Body of pancreas (tissue), 4 donors: ENCODE results near the gene PPP1R9B. TPM values are rescaled to one million over a fixed set of nuclear protein-coding genes. Genes with fewer than 3 reads are reported as not detected.

Experiments used
- ATAC-seq: fragments of 150-250 bp; one replicate; pipeline ENCODE4 v1.9.1; 2016
- DNase-seq, 4 donors: peaks; one replicate each; pipeline ENCODE4 v3.0.0-alpha.2; 2019
- H3K27ac ChIP-seq, 4 donors: fragments of 200-600 bp; sonication (generic); 1 replicate in 3 of 4; 2 replicates in 1 of 4; pipeline versions ENCODE4 v1.5.1 to v1.6.1; 2016 to 2019; ENCODE audit warnings: mild to moderate bottlenecking in 1 of 4, mixed read lengths in 1 of 4, moderate library complexity in 1 of 4
- H3K27me3 ChIP-seq, 2 donors: fragments of 200-600 bp; sonication (generic); one replicate each; pipeline ENCODE4 v1.6.0; 2016; ENCODE audit warnings: mild to moderate bottlenecking in 1 of 2
- H3K36me3 ChIP-seq, 2 donors: fragments of 200-600 bp; sonication (generic); replicated peaks in 1 of 2; 2 replicates each; pipeline ENCODE4 v1.5.1; 2016; ENCODE audit warnings: low read depth in 2 of 2; ENCODE audit not compliant: insufficient read depth in 1 of 2
- H3K4me1 ChIP-seq: fragments of 200-600 bp; sonication (generic); one replicate; pipeline ENCODE4 v1.6.0; 2016
- H3K4me3 ChIP-seq, 2 donors: fragments of 200-600 bp; sonication (generic); 1 replicate in 1 of 2; 2 replicates in 1 of 2; pipeline ENCODE4 v1.5.1; 2016 to 2019
- H3K9me3 ChIP-seq, 3 donors: fragments of 200-600 bp; sonication (generic); 1 replicate in 2 of 3; 2 replicates in 1 of 3; pipeline ENCODE4 v1.5.1; 2016
- POLR2A ChIP-seq, 3 donors: fragments of 450-650 bp; IDR thresholded peaks; one replicate each; pipeline ENCODE4 v1.6.1; 2016; ENCODE audit warnings: antibody characterized with exemption in 3 of 3, mild to moderate bottlenecking in 2 of 3
- WGBS, 2 donors: methylation state at CpG; one replicate each; pipeline ENCODE4 v1.1.5; 2017; 5-methylcytosine and 5-hydroxymethylcytosine counted together
- intact Hi-C: fragments of 100-400 bp; cut with DNase I; formaldehyde crosslinking; loops from one replicate; pipeline ENCODE4 v1.15.1; 2023
- total RNA-seq, 2 donors: library from RNA; depleted of rRNA; stranded (reverse); fragments of >200 nt; gene quantifications; one replicate each; pipeline ENCODE4 v1.1.0, GENCODE V29; 2016
- TF ChIP-seq, protein P1 (sequence below), 7 experiments: fragments of 450-650 bp in 4 of 7; fragments of 200-600 bp in 3 of 7; sonication (generic) in 3 of 7; IDR thresholded peaks; one replicate each; pipeline ENCODE4 v1.5.1; 2016 to 2019; ENCODE audit warnings: antibody characterized with exemption in 7 of 7

The PPP1R9B gene
- total RNA-seq, 2 donors from 2014 or later: 20.0 to 31.0 TPM

DNA sequence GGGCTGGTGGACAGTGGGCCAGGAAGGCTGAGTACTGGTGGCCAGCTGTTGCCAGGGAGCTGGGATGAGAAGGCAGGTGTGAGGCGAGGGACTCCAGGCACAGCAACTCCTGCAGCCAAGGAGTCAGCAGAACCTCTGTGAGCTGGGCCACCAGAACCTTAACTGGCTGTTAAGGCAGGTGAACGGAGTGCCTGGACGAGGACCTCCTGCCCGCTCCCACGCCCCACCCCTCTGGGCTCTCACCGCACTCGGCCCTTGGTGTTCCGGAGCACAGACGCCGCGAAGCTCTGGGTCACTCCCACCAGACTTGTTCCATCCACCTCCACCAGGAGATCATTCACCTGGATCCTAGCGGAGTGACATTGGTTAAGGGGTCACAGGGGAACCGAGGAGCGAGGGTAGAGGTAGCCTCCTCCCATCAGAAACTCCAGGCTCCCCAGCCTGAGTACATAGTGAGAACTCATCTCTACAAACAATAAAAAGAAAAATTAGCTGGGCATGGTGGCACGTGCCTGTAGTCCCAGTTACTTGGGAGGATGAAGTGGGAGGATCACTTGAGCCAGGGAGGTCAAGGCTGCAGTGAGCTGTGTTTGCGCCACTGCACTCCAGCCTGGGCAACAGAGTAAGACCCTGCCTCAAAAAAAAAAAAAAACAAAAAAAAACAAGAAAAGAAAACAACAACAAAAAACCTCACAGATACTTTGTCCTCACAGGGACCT lies 9.3 kb downstream of the PPP1R9B start:
- Histone ChIP-seq H3K4me1 (peaks cover 4% of the 10 kb centered on the region), H3K9me3 (no peaks in the 10 kb centered on the region), H3K36me3 (peaks cover 15 to 26% of the 10 kb centered on the region in 2 donors), H3K27ac (no peak overlapping the region), H3K27me3 (no peaks in the 10 kb centered on the region), H3K4me3 (no peak overlapping the region)
- DNase-seq (no peak), ATAC-seq (no peak)
- intact Hi-C loops: no loop called here
- 90% methylated on average over 8 to 16 of the region's 16 CpGs for WGBS, 2 donors
- no peak for TF ChIP-seq POLR2A (IDR thresholded peaks at IDR 0.05)
- TF ChIP-seq, protein P1, sequence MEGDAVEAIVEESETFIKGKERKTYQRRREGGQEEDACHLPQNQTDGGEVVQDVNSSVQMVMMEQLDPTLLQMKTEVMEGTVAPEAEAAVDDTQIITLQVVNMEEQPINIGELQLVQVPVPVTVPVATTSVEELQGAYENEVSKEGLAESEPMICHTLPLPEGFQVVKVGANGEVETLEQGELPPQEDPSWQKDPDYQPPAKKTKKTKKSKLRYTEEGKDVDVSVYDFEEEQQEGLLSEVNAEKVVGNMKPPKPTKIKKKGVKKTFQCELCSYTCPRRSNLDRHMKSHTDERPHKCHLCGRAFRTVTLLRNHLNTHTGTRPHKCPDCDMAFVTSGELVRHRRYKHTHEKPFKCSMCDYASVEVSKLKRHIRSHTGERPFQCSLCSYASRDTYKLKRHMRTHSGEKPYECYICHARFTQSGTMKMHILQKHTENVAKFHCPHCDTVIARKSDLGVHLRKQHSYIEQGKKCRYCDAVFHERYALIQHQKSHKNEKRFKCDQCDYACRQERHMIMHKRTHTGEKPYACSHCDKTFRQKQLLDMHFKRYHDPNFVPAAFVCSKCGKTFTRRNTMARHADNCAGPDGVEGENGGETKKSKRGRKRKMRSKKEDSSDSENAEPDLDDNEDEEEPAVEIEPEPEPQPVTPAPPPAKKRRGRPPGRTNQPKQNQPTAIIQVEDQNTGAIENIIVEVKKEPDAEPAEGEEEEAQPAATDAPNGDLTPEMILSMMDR (IDR thresholded peaks at IDR 0.05): no peak

DNA sequence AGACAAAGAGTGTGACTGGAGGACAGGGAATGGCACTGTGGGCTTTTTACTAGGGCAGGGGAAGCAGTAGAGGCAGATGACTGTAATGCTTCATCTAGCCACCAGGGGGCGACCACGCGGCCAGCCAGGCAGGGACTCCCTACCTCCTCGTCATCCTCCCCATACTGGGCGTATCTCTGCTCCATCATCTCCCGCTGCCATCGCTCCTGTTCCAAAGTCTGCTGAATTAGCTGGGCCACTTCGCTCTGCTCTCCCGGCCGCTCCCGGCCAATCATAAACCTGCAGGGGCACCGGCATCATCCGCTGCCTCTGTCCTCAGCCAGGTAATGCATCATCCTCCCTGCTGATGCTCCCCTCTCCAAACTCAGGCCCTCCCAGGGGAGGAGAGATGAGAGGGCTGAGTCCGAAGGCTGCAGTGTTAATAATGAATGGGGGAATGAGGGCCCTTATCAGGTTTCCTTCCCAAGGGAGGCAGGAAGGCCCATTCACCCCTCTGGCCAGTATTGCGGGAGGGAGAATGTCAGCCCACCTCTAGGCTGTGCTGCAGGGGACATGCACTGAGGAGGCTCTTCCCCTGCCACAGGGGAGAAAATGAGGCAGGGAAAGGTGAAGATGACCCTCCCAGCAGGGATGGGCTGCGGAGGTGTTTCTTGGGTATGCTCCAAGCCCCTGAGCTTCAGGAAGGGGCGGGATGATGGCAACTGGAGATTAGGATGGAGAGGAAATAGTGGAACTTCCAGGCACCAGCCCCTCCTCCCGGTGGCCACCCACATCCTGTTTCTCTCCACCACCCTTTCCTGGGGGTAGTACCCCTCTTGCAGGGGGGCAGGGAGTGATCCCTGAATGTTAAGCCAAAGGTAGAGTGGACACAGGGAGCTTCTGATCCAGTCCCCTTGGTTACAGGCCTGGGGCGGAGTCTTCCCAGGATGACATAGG lies 10.3 kb downstream of the PPP1R9B start:
- DNase-seq (peak; percentile 76 to 79 (median 78)), ATAC-seq (peak; percentile 81)
- H3K4me1 ChIP-seq: no peaks in the 10 kb centered on the region
- peaks cover 15 to 31% of the 10 kb centered on the region in 2 donors for H3K36me3 ChIP-seq
- intact Hi-C loops: no loop called here
- 36 to 73% methylated on average over 15 to 19 of the region's 19 CpGs for WGBS, 2 donors
- no peak overlapping the region for H3K27ac ChIP-seq
- H3K27me3 ChIP-seq: no peaks in the 10 kb centered on the region
- no peaks in the 10 kb centered on the region for H3K9me3 ChIP-seq
- H3K4me3 ChIP-seq: no peak overlapping the region
- TF ChIP-seq, protein P1 (IDR thresholded peaks at IDR 0.05): peak; percentile 80 to 96 (median 90)
- TF ChIP-seq POLR2A (IDR thresholded peaks at IDR 0.05): peak in 1 of 3 donors; percentile 7

DNA sequence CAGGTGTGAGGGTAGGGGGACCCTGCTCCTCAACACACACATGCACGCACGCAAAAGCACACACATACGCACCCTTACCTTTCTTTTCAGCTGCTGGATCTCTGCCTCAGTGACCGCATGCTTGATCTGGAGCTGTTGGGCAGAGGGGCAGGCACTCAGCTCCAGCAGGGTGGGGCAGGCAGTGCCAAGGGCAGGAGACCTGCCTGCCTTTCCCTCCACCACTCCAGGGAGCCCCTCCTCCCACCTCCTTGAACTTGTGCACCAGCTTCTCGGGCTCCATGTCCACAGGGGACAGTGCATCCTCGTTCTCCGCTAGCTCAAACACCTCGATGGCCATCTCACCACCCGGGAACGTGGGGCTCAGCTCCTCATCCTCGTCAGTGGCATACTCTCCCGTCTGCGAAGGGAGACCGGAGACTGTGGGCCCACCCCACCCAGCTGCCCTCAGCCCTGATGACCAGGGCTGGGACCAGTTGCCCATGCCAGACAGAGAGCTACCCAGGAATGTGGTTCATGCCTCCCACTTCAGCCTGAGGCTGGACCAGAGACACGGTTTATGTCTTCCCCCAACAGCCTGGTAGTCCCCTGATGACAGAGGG lies 11.2 kb downstream of the PPP1R9B start:
- 81% methylated on average over 11 to 15 of the region's 15 CpGs for WGBS, 2 donors
- no peak for ATAC-seq

DNA sequence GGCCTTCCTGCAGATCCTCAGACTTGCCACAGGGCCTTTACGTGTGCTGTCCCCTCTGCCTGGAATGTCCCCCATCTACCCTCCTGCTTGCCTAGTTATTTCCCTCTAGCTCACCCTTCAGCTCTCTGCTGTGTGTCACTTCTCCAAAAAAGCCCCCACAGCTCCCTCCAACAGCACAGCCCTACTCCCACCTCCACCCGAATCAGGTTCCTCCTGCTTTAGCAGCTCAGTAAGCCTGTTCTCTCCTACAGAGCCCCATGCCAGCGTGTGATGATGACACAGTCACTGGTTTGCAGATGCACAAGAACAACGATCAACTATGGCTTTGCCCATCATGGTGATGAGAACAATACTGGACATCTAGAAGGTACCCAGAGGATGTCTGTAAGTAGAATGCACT lies 13.4 kb downstream of the PPP1R9B start:
- DNase-seq (no peak), ATAC-seq (no peak)
- H3K9me3 ChIP-seq: no peaks in the 10 kb centered on the region
- TF ChIP-seq POLR2A (IDR thresholded peaks at IDR 0.05): no peak
- TF ChIP-seq, protein P1 (IDR thresholded peaks at IDR 0.05): no peak
- intact Hi-C loops: no loop called here
- peaks cover 10% of the 10 kb centered on the region for H3K4me1 ChIP-seq
- H3K27me3 ChIP-seq: no peaks in the 10 kb centered on the region
- peaks cover 15 to 24% of the 10 kb centered on the region in 2 donors for H3K36me3 ChIP-seq
- no peak overlapping the region for H3K27ac ChIP-seq
- WGBS, 2 donors: 96% methylated on average over 4 of the region's 4 CpGs
- no peak overlapping the region for H3K4me3 ChIP-seq

More for the DNA sequence above, 11.2 kb downstream of the PPP1R9B start:
- H3K27ac ChIP-seq: no peak overlapping the region
- TF ChIP-seq, protein P1 (IDR thresholded peaks at IDR 0.05): no peak
- no peak for TF ChIP-seq POLR2A (IDR thresholded peaks at IDR 0.05)
- H3K27me3 ChIP-seq: no peaks in the 10 kb centered on the region
- no peak overlapping the region for H3K4me3 ChIP-seq
- H3K4me1 ChIP-seq: no peaks in the 10 kb centered on the region
- no peak for DNase-seq
- H3K36me3 ChIP-seq: peaks cover 15 to 31% of the 10 kb centered on the region in 2 donors
- intact Hi-C loops: no loop called here
- no peaks in the 10 kb centered on the region for H3K9me3 ChIP-seq
